T-helper 1 cell treated with Interleukin-12 subunit alpha and Interleukin-12 subunit beta and Interleukin-4 antibody, amounts not matched to agents 30 μg/mL and 1 μg/mL, for 36 hours (primary cell): ENCODE measurements around the gene RRAS2.

Source experiments
- H3K27ac Mint-ChIP-seq: one replicate; pipeline ENCODE4 v1.8.0; 2021; ENCODE audit warnings: mild to moderate bottlenecking, mixed read lengths
- H3K27me3 Mint-ChIP-seq: one replicate; pipeline ENCODE4 v1.8.0; 2021; ENCODE audit warnings: low read depth, mixed read lengths
- H3K36me3 Mint-ChIP-seq: one replicate; pipeline ENCODE4 v1.8.0; 2021; ENCODE audit warnings: low read depth, mixed read lengths
- H3K4me1 Mint-ChIP-seq: one replicate; pipeline ENCODE4 v1.8.0; 2021; ENCODE audit warnings: low read depth, mixed read lengths
- H3K4me3 Mint-ChIP-seq: one replicate; pipeline ENCODE4 v1.8.0; 2021; ENCODE audit warnings: mild to moderate bottlenecking, moderate library complexity, mixed read lengths
- H3K9me3 Mint-ChIP-seq: one replicate; pipeline ENCODE4 v1.8.0; 2021; ENCODE audit warnings: mixed read lengths

RRAS2 gene

GRCh38 chr11:14237444-14237961 is 121.5 kb downstream of the RRAS2 start:
- Mint-ChIP-seq H3K27me3 (peaks cover 18% of the 10 kb centered on the region), H3K4me1 (no peaks in the 10 kb centered on the region), H3K4me3 (no peak overlapping the region), H3K9me3 (no peaks in the 10 kb centered on the region), H3K36me3 (no peaks in the 10 kb centered on the region), H3K27ac (no peak overlapping the region)

DNA sequence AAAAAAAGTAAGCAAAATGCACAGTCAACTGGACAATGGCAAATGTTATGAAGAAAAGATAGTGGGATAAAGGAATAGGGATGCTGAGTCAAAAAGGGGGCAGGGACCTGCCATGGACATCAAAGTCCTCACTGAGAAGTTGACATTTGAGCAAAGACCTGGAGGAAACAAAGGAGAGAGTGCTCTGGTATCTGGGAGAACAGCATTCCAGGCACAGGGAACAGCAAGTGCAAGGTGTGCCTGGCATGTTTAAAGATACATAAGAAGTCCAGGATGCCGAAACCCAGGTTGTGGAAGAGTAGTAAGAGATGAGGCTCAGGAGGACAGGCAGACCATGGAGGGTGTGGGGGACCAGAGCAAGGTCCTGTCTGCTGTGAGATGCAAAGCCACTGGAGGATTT is 123.3 kb downstream of the RRAS2 start:
- no peaks in the 10 kb centered on the region for H3K36me3 Mint-ChIP-seq
- H3K9me3 Mint-ChIP-seq = no peaks in the 10 kb centered on the region
- no peak overlapping the region for H3K4me3 Mint-ChIP-seq
- no peaks in the 10 kb centered on the region for H3K4me1 Mint-ChIP-seq
- no peak overlapping the region for H3K27ac Mint-ChIP-seq
- H3K27me3 Mint-ChIP-seq = peaks cover 20% of the 10 kb centered on the region

GRCh38 chr11:14234446-14234845 is 124.5 kb downstream of the RRAS2 start:
- Mint-ChIP-seq H3K9me3 (no peaks in the 10 kb centered on the region), H3K4me1 (no peaks in the 10 kb centered on the region), H3K27me3 (peaks cover 20% of the 10 kb centered on the region), H3K27ac (no peak overlapping the region), H3K36me3 (no peaks in the 10 kb centered on the region), H3K4me3 (no peak overlapping the region)

- Mint-ChIP-seq H3K27me3 (peaks cover 16% of the 10 kb centered on the region), H3K27ac (no peak overlapping the region), H3K9me3 (no peaks in the 10 kb centered on the region), H3K4me1 (no peaks in the 10 kb centered on the region), H3K4me3 (no peak overlapping the region), H3K36me3 (no peaks in the 10 kb centered on the region)
Observed at GRCh38 chr11:14232652-14233051, 126.3 kb downstream of the RRAS2 start.

GRCh38 chr11:14230407-14230806 is 128.6 kb downstream of the RRAS2 start:
- Mint-ChIP-seq H3K27ac (no peak overlapping the region), H3K4me1 (no peaks in the 10 kb centered on the region), H3K27me3 (peaks cover 7% of the 10 kb centered on the region), H3K9me3 (no peaks in the 10 kb centered on the region), H3K36me3 (no peaks in the 10 kb centered on the region), H3K4me3 (no peak overlapping the region)

GRCh38 chr11:14229472-14229871 is 129.5 kb downstream of the RRAS2 start:
- Mint-ChIP-seq H3K36me3 (no peaks in the 10 kb centered on the region), H3K4me3 (no peak overlapping the region), H3K27ac (no peak overlapping the region), H3K27me3 (peaks cover 12% of the 10 kb centered on the region), H3K9me3 (no peaks in the 10 kb centered on the region), H3K4me1 (peaks cover 3% of the 10 kb centered on the region)

DNA sequence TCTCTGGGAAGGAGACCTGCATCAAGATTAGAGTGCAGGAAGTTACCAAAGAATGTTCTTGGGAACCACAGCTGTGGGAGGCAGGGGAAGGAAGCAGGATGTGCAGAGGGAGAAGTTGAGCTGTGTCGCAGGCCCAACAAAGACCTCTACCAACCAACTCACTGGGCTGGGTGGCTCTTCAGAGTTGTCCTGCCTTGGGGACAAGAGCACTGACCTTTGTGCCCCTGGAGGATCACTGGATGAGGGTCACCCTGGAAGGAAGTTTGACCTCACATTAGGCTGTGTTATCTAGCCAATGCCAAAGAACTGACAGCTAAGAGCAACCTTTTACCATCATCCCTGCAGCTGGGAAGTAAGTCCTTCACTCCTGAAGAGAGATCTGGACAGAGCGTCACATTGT is 130.6 kb downstream of the RRAS2 start:
- Mint-ChIP-seq H3K4me3 (no peak overlapping the region), H3K4me1 (peaks cover 3% of the 10 kb centered on the region), H3K27me3 (peaks cover 17% of the 10 kb centered on the region), H3K36me3 (no peaks in the 10 kb centered on the region), H3K27ac (no peak overlapping the region), H3K9me3 (no peaks in the 10 kb centered on the region)
